GM12872 (cell line): ENCODE data around the gene WDR45B.

Source experiments
- TF ChIP-seq, protein P1 (sequence below): IDR thresholded peaks from 3 replicates; pipeline ENCODE4 v1.5.1; 2011; ENCODE audit warnings: low read depth, mild to moderate bottlenecking, low read length, moderate library complexity; ENCODE audit not compliant: insufficient read depth

Gene WDR45B

DNA sequence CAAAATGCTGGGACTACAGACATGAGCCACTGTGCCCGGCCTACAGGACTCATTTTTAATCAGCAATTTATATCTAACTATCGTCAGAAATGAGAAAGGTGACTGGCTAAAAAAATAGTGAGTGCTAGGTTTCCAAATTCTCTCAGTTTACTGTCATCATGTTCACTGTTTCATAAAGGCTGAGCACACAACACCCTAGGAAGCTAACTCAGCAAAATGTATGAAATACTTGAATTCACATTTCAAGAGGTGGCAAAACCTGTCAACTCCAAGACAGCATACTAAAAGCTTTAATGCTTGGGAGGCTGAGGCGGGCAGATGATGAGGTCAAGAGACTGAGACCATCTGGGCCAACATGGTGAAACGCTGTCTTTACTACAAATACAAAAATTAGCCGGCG, 16.7 kb downstream of the WDR45B start:
- TF ChIP-seq, protein P1, sequence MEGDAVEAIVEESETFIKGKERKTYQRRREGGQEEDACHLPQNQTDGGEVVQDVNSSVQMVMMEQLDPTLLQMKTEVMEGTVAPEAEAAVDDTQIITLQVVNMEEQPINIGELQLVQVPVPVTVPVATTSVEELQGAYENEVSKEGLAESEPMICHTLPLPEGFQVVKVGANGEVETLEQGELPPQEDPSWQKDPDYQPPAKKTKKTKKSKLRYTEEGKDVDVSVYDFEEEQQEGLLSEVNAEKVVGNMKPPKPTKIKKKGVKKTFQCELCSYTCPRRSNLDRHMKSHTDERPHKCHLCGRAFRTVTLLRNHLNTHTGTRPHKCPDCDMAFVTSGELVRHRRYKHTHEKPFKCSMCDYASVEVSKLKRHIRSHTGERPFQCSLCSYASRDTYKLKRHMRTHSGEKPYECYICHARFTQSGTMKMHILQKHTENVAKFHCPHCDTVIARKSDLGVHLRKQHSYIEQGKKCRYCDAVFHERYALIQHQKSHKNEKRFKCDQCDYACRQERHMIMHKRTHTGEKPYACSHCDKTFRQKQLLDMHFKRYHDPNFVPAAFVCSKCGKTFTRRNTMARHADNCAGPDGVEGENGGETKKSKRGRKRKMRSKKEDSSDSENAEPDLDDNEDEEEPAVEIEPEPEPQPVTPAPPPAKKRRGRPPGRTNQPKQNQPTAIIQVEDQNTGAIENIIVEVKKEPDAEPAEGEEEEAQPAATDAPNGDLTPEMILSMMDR = no peak

DNA sequence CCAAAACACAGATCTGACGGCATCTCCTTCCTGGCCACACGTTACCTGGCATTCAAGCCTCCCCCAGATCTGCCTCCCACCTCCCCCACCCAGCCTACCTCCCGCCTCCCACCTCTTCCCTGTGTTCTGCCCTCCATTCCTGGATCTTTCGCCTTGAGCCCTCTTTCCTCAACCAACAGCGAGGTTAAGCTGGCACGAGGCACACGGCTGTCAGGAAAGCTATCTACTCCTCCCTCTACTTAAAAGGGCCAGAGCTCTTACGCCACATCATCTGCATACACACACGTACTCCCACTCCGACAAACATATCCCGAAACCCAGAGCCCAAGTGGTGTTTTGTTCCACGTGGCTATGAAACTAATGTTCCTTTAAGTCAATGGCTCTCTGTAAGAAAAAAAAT, 18.0 kb downstream of the WDR45B start:
- TF ChIP-seq, protein P1 = no peak

DNA sequence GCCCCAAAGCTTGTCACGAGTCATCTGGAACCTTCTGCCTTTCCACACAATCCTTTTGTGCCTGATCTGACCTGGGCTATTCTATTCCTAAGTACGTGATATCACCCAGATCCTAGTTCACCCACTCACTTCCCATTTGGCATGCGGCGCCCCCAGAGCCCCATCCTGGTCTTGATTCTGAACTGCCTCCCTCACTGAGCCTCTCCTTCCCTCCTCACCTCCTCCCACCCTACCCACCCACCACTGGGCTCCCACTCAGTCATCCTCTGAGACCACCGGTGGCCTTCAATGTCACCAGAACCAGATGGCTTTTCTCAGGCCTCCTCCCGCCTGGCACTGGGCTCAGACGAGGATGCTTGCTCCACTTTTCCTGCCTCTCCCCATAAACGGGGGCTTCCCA, 18.5 kb downstream of the WDR45B start:
- TF ChIP-seq, protein P1 = no peak

DNA sequence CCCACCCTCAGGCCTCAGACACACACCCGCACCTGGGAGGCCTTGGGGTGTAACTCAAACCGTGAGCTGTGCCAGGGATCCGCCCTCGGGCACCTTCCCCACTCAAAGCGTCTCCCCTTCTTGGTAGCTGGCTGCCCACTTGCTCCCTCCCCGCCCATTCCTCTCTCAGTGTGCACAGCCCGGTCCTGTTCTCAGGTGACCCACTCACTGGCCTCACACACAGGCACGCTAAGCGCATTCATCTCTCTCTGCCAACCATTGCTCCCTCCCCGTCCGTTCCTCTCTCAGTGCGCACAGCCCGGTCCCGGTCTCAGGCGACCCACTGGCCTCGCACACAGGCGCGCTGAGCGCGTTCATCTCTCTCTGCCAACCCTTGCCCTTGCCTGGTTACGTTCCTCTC, 20.8 kb downstream of the WDR45B start:
- TF ChIP-seq, protein P1 = no peak

DNA sequence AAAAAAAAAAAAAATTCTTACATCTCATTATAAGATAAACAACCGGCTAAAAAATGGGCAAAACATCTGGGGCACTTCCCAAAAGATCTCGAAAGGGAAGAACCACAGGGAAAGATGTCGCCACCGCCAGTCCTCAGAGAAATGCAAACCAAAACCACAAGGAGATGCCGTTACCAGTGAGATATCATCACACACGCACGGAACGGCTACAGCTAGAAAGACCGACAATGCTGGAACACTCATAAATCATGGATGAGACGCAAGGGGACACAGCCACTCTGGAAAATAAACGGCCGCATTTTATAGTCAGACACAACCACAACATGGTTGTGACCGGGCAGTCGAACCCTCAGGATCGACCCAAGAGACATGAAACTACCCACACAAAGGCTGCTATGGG, 24.5 kb downstream of the WDR45B start:
- TF ChIP-seq, protein P1 = no peak

DNA sequence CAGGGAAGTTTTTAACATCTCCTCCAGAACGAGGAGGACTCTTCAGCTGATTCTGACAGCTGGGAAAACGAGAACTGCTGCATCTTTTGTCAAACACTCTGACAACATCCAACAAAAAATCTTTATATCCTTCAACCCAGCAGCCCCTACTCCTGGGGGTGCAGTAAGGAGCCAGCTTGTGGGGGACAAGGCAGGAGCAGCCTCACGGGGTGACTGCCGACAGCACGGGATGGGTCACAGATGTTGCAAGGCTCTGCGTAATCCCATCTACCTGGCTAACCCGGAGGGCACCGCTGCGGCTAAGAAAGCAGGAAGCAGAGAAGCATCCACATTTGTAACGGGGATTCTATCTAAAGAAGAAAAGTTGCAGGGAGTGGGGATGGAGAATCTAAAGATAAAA, 28.6 kb downstream of the WDR45B start:
- TF ChIP-seq, protein P1 = no peak

DNA sequence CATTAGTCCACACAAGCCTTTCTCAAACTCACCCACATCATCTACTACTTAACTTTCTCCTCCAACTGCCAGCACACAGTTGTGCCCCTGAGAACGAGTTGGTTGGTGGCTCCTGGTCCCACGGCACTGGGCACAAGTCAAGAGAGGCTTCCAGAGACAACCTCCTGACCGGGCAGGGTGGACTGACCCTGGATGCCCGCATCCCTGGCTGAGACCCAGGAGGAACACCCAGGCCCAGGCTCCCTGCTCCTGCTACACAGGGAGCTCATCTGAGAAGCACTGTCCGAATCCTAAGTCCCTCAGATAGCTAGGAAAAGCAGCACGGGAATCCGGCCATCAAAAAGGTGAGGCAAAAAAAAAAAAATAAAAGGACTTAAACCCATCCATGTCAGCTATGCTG, 29.0 kb downstream of the WDR45B start:
- TF ChIP-seq, protein P1 = no peak
